Measurements from ENCODE around the gene C16orf96. TPM values are rescaled to one million over a fixed set of nuclear protein-coding genes. Genes with fewer than 3 reads are reported as not detected.

C16orf96 gene
- total RNA-seq, 1 donor from 2014 or later = not detected

DNA sequence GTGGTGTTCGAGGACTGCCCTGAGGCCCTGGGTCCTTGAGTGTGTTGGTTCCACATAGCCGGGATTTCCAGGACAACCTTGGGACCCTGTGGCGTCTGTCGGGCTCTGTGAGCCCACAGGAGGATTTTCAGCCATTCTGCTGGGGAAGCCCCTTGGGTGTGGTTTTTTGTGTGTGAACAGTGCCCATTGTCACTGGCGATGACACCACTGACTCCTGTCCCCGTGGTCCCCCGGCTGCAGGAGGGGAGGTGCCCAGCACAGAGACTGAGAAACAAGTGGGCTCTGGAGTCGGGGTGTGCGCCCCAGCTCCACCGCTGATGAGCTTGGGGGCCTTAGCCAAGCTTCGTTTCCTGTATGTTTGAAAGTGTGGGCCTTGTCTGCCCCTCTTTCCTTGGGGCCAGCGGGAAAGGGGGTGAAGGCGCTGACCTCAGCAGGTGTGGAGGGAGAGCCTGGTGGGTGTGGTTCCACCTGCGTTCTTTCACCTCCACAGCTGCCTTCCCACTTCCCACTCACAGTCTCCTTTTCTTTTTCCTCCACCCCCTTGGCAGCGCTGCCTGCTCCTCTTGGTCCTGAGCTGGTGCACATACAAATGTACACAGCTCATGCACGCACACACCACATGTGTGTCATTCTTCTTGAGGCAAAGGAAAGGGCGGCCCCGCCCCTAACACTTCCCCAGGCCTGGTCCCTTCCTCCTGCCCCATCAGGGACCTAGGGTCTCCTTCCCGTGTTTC lies 84.6 kb downstream of the C16orf96 start:
- TF ChIP-seq, protein P1, sequence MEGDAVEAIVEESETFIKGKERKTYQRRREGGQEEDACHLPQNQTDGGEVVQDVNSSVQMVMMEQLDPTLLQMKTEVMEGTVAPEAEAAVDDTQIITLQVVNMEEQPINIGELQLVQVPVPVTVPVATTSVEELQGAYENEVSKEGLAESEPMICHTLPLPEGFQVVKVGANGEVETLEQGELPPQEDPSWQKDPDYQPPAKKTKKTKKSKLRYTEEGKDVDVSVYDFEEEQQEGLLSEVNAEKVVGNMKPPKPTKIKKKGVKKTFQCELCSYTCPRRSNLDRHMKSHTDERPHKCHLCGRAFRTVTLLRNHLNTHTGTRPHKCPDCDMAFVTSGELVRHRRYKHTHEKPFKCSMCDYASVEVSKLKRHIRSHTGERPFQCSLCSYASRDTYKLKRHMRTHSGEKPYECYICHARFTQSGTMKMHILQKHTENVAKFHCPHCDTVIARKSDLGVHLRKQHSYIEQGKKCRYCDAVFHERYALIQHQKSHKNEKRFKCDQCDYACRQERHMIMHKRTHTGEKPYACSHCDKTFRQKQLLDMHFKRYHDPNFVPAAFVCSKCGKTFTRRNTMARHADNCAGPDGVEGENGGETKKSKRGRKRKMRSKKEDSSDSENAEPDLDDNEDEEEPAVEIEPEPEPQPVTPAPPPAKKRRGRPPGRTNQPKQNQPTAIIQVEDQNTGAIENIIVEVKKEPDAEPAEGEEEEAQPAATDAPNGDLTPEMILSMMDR (IDR thresholded peaks at IDR 0.05) = no peak
- Histone ChIP-seq H3K27me3 (no peaks in the 10 kb centered on the region), H3K4me3 (no peak overlapping the region), H3K4me1 (no peaks in the 10 kb centered on the region), H3K27ac (no peak overlapping the region), H3K36me3 (peaks cover 2 to 6% of the 10 kb centered on the region in 2 donors), H3K9me3 (no peaks in the 10 kb centered on the region)
- no peak for DNase-seq (ENCODE audit: low spot score in 2 of 2)
- intact Hi-C loops (cut with DNase I) = no loop called here

DNA sequence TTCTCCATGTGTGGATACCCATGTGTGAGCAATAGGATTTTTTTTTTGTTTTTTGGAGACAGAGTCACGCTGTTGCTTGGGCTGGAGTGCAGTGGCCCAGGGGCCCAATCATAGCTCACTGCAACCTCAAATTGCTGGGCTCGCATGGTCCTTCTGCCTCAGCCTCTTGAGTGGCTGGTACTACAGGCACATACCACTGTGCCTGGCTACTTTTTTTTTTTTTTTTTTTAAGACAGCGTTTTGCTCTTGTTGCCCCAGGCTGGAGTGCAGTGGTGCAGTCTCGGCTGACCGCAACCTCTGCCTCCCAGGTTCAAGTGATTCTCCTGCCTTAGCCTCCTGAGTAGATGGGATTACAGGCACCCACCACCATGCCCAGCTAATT lies 85.2 kb downstream of the C16orf96 start:
- Histone ChIP-seq H3K27me3 (no peaks in the 10 kb centered on the region), H3K27ac (no peak overlapping the region), H3K4me3 (no peak overlapping the region), H3K9me3 (no peaks in the 10 kb centered on the region), H3K4me1 (no peaks in the 10 kb centered on the region), H3K36me3 (peaks cover 2 to 6% of the 10 kb centered on the region in 2 donors)
- intact Hi-C loops (cut with DNase I) = no loop called here
- no peak for DNase-seq (ENCODE audit: low spot score in 2 of 2)
- TF ChIP-seq, protein P1 (IDR thresholded peaks at IDR 0.05) = no peak

DNA sequence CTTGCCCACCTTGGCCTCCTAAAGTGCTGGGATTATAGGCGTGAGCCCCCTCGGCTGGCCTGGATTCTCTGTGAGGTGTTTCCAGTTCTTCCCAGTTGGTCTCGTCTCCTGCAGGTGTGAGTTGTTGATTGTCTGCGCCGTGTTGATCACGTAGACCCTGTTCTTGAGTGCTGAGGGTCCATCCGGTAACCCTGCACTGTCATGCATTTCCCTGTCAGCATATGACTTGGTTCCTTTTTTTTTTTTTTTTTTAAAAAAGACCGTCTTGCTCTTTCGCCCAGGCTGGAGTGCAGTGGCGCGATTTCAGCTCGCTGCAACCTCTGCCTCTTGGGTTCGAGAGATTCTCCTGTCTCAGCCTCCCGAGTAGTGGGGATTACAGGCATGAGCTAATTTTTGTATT lies 85.8 kb downstream of the C16orf96 start:
- DNase-seq (ENCODE audit: low spot score in 2 of 2) = no peak
- H3K4me1 ChIP-seq = no peaks in the 10 kb centered on the region
- H3K36me3 ChIP-seq = peaks cover 2 to 6% of the 10 kb centered on the region in 2 donors
- no peak overlapping the region for H3K27ac ChIP-seq
- TF ChIP-seq, protein P1 (IDR thresholded peaks at IDR 0.05) = no peak
- H3K4me3 ChIP-seq = no peak overlapping the region
- H3K9me3 ChIP-seq = no peaks in the 10 kb centered on the region
- H3K27me3 ChIP-seq = no peaks in the 10 kb centered on the region
- intact Hi-C loops (cut with DNase I) = no loop called here

DNA sequence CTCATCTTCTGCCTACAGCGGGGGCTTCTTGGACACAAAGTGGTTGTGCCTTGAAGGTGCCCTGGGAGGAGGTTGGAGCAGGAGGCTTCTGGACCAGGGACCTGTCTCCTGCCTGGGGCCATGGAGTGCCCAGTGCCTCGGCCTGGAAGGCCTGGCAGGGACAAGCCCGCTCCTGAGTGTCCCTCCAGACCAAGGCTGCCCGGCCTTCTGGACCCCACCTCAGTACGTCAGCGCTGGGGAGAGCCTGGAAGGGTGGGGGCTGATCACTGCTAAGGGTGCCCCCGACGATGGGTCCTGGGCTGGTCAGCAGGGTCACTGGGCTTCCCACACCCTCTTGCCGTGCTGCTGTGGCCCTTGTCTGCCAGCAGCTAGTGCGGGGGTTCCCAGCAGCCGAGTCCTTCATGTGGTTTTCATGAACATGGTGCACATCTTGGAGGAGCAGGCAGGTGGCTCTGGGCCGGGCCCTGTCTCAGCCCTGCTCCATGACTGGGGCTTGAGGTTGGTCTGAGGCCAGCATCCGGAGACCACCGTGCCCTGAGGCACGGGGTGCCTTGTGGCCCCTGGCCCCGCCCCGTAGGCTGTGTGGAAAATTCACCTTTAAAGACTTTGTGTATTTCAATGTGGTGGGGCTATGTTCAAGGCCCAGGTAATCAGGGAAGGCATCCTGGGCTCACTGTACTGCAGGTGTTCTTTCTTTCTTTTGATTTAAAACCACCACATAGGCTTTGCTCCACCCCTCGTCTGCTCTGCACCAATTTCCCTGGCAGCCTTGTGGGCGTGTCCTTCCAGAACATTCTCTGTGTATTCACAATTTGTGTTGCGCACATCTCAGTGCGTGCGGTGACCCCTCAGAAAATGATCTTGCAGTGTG lies 90.9 kb downstream of the C16orf96 start:
- Histone ChIP-seq H3K4me3 (no peak overlapping the region), H3K36me3 (peaks cover 21 to 23% of the 10 kb centered on the region in 2 donors), H3K27me3 (no peaks in the 10 kb centered on the region), H3K4me1 (no peaks in the 10 kb centered on the region), H3K27ac (no peak overlapping the region), H3K9me3 (no peaks in the 10 kb centered on the region)
- intact Hi-C loops (cut with DNase I) = no loop called here
- TF ChIP-seq, protein P1 (IDR thresholded peaks at IDR 0.05) = no peak
- DNase-seq (ENCODE audit: low spot score in 2 of 2) = no peak

DNA sequence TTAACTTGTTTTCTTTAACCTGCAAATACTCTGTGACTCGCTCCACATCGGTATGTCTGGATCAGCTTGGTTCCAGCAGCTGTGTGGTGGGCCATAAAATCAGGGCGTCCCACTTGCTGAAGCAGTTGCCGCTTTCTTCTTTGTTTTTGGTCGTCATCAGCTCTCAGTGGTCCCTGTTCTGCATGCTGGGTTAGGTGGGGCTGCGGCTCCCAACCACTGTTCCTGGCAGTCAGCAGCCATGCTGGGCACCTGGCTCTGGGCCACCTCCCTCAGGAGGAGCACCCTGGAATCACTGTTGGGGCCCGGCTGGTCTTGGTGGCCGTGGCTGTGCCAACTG lies 91.5 kb downstream of the C16orf96 start:
- Histone ChIP-seq H3K27me3 (no peaks in the 10 kb centered on the region), H3K4me3 (no peak overlapping the region), H3K4me1 (no peaks in the 10 kb centered on the region), H3K9me3 (no peaks in the 10 kb centered on the region), H3K27ac (no peak overlapping the region), H3K36me3 (peaks cover 22 to 29% of the 10 kb centered on the region in 2 donors)
- DNase-seq (ENCODE audit: low spot score in 2 of 2) = no peak
- intact Hi-C loops (cut with DNase I) = no loop called here
- TF ChIP-seq, protein P1 (IDR thresholded peaks at IDR 0.05) = no peak
